CD4-positive, alpha-beta T cell treated with Interleukin-15 for 1 hour (primary cell): ENCODE data around the gene CFAP53.
"Not testable (repeated sequence)": the region's sequence is repeated elsewhere in the genome, so short reads cannot be mapped to it uniquely, and the experiment has no call there.

ENCODE experiments used
- DNase-seq: peaks from one replicate; pipeline ENCODE4 v3.0.0-alpha.2; 2020

Gene CFAP53, protein sequence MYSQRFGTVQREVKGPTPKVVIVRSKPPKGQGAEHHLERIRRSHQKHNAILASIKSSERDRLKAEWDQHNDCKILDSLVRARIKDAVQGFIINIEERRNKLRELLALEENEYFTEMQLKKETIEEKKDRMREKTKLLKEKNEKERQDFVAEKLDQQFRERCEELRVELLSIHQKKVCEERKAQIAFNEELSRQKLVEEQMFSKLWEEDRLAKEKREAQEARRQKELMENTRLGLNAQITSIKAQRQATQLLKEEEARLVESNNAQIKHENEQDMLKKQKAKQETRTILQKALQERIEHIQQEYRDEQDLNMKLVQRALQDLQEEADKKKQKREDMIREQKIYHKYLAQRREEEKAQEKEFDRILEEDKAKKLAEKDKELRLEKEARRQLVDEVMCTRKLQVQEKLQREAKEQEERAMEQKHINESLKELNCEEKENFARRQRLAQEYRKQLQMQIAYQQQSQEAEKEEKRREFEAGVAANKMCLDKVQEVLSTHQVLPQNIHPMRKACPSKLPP

GRCh38 chr18:50266248-50266704, at the start of gene CFAP53:
CFAP53 (minus strand) TSS chr18:50266495; CDS start chr18:50266404, 91 bp downstream.
- DNase-seq = peak; percentile 90

DNA sequence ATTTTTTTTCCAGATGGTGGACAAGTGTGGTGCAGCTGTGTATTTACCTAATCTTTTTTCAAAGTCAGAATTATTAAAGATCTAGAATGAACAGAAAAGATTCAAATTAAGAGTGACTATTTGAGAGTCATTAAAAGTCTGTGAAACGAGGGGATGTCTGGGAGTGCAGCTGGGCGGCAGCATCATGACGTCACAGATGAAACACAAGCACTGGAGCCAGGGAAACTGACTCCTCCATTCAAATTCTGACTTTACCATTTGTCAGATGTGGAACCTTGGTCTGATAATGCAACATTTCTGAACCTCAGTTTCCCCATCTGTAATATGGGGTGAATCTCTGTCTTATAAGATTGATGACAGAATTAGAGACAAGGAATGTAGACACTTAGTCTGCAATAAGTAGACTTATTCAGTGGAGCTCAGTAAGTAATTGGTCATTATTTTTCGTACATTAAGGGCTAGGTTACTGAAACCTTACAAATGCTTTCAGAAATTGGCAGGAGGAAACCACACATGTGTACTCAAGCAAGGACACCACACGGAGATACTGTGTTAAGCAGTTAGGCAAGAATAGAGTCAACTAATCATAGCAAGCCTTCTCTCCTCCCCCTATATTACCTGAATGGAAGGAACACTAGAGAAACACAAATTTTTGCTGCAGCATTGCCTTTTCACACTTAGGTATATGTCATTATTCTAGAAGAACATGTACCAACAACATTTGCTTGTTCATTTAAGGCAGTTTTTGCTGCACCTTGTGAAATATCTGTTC, 49.0 kb upstream of the CFAP53 start:
- no peak for DNase-seq

DNA sequence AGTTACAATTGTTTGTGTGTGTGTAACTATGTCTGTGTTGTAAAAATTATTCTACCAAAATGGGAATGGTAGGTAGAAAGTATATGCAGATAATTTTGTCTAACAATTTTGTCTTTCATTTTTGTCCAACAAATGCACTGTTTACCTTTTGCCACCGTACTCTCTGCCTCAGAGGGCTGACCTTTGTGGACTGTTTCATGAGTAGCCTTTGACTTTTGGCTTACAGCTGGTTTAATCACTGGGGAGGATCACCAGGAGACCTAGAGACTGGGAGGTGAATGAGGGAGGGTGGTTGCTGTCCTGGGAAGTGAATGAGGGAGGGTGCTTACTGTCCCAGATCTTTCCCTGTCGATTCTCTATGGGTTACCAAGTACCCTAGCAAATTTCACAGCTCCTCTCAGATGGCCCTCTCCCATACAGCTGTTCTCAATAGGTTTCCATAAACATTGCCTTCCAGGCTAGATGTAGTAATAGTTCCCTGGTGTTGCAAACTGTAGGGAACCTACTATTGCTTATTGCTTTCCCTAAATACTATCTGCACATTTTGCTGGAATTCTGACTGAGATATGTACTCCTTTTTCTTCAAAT, 47.7 kb upstream of the CFAP53 start:
- DNase-seq = no peak

DNA sequence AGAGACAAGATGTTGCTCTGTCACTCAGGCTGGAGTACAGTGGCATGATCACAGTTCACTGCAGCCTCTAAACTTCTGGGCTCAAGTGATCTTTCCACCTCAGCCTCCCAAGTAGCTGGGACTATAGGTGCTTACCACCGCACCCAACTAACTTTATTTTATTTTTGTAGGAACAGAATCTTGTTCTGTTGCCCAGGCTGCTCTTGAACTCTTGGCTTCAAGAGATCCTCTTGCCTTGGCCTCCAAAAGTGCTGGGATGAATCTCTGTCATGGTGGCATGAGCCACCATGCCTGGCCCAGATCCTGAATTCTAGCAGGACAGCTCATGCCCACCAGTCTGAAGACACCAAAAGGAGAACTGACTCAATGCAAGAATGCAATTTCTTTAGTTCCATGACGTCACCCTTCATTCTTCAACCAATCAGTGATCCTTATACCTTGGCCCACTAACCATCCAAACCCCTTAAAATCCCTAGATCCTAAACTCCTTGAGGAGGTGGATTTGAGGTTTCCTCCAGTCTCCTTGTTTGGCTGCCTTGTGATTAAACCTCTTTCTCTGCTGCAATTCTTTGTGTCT, 46.8 kb upstream of the CFAP53 start:
- DNase-seq = no peak

- no peak for DNase-seq
These were observed 46.2 kb upstream of the CFAP53 start for GRCh38 chr18:50312296-50313030.

DNA sequence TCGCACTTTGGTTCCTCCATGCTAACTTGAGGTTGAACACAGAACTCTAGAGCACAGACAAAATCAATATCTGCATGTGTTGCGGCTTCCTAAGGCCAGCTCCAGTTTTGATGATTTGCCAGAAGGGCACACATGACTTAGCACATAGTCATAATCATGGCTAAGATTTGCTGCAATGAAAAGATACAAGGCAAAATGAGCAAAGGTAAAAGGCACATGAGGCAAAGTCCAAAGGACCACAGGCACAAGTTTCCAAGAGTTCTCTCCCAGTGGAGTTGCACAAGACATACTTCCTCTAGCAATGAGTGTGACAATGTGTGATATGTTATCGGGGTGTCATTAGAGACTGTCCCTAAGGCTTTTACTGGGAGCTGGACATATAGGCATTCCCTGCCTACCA, 45.4 kb upstream of the CFAP53 start:
- no peak for DNase-seq

DNA sequence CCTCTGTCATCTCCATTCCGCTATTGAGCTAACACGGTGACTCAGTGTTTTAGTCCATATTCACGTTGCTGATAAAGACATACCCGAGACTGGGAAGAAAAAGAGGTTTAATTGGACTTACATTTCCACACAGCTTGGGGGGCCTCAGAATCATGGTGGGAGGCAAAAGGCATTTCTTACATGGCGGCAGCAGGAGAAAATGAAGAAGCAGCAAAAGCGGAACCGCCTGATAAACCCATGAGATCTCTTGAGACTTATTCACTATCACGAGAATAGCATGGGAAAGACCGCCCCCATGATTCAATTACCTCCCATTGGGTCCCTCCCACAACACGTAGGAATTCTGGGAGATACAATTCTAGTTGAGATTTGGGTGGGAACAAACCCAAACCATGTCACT, 43.8 kb upstream of the CFAP53 start:
- no peak for DNase-seq

- not testable (repeated sequence) for DNase-seq
These were observed 42.6 kb upstream of the CFAP53 start for GRCh38 chr18:50308851-50309250.

DNA sequence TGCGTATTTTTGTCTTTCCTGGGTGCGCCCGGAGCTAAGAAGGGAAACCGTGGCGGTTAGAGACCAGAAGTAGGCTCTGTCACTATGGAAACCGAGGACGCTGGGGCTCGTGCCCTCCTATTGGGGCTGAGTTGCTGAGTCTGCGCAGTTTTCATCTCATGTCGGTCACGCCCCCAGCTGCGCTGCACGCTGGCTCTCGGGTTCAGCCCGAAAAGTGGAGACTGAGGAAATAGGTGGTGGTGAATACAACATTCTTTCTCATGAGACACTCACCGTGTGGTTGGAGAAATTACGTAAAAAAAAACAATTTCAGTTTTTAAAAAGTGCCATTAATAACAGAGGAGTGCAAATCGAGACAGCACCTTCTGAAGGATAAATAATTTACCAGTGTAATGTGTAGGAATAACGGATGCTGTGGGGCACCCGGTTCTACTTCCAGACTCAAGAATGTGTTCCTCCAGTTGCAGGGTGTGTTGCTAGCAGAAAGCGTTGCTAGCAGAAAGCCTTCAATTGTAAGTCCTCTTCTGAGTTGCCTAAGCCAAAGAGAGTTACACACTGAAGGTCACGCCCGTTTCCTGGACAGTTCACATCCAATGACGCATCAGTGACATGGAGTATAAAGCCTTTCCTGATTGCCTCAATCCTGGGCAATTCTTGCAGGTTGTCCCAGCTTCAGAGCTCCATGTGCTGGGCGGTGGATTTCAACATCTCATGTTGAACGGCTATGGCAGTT, 41.6 kb upstream of the CFAP53 start:
- peak; percentile 93 for DNase-seq

GRCh38 chr18:50307400-50307737, 41.1 kb upstream of the CFAP53 start:
- DNase-seq = no peak

DNA sequence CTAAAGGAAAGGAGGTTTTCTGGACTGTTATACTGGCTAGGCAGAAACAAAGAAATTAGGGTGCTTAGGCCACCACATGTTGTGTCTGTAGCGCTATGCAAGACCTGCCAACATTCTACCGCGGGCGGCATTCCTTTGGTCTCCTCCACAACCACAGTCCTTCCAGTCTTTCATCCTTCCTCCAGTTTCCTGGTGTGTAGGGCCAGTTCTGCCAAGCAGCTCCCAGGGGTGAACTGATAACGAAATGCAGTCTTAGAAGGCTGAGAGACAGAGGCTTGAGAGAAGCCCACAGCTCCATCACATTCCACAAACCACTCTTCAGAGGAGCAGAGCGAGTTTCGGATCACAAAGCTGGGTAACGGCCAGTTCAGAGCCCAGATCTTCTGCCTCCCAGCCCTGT, 40.6 kb upstream of the CFAP53 start:
- no peak for DNase-seq

DNA sequence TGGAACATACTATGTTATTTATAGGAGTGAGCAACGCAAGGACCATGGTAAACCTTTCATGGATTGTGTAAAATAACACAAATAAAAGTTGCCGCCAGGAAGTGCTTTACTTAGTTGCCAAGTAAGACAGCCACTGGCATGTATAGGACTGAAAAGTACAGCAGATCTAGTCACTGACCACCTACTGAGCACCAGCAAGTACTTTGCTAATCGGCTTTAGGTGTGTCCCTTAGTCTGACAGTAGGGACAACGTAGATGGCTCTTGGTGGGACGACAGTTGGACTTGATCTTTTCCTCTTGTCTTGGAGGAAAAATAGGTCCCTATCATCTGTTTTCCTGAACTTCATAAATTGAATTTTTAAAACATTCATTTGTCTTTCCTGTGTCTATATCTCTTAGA, 34.8 kb upstream of the CFAP53 start:
- no peak for DNase-seq

DNA sequence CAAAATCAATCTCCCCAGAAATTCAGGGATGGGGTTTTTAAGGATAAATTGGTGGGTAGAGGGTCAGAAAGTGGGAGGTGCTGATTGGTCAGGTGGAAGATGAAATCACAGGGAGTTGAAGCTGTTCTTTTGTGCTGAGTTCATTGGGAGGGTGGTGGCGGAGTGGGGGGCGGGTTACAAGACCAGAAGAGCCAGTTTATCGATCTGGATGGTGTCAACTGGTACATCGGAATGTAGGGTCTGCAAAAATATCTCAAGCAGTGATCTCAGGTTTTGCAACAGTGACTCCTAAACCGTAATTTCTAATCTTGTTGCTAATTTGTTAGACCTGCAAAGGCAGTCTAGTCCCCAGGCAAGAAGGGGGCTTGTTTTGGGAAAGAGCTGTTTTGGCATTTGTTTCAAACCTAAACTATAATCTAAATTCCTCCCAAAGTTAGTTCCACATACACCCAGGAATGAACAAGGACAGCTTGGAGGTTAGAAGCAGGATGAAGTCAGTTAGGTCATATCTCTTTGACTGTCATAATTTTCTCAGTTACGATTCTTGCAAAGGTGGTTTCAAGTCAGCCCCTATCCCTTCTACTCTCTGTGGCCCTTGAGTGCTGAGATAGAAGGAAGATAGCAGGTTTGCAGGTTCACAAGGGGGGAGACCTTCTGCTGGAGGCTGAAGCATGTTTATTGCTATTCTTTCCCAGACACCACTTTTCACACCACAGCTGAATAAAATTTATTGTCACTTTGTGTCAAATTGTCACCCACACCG, 33.5 kb upstream of the CFAP53 start:
- DNase-seq = no peak

DNA sequence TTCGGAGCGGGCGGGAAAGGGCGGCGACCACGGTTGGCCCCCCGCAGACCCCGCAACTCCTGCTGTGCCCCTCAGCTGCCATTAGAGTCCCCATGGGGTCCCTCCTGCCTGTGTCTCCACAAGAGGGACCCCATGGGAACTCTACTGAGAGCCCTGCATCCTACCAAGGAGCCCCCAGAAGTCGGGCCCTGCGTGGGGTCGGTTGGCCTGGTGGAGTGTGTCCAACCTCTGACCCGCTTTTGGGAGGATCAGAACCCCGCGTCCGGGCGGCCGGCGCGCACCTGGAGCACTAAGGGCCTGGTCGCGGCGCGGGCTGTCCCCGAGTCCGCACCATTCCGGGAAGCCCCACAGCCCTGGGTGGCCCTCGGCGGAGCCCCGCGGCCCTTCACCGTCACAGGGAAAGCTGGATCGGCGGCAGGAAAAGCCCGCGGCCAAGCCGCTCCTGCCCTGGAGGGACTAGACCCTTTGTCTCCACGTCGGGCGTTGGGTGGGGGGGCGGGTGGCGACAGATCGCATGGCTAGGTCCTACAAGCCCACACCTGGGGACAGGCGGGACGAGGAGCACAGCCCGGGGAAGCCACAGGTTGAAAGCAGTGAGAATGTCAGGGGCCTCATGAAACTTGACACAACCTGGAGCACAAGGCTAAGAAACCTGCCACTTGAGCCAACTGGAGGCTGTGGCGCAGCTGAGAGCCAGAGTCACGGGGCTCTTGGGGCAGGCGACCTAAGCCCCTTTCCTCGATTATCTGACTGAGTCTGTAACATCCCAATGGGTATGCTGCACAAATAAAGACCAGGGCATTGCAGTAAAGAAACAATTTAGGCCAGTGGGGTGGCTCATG, 32.4 kb upstream of the CFAP53 start:
- DNase-seq = no peak

DNA sequence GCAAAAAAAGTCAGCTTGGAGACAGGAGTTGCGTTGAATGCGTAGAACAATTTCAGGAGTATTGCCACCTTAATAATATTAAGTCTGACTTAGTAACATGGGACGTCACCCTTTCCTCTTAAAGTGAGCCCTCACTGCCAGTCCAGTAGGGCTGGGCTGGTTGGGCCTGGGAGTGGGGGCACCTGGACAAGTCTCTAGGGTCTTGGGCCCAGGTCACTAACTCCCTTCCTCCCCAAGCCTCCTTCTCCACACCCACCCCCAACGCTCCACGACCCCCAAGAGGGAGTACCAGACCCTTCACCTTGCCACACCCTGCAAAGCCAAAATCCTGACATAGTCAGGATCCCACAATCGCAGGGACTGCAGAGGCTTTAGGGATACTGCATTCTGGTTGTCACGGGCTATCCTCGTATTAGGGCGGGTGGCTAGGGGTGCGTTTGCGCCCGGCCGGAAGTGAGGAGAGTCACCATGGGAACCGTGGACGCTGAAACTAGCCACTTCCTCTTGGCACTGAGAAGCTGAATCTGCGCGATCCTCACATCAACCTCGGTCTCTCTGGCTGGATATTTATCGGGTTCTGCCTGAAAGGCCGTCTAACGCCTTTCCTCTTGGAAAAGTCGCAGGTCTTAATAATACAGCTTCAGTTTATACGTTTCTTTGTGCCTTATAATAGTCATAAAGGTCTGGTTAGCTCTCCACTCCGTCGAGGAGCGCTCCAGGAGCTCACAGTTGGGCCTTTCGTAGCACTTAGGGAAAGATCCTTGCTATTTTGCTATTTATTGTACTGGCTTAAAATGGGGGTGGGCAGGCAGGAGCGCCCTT, 31.5 kb upstream of the CFAP53 start:
- DNase-seq = peak; percentile 83

DNA sequence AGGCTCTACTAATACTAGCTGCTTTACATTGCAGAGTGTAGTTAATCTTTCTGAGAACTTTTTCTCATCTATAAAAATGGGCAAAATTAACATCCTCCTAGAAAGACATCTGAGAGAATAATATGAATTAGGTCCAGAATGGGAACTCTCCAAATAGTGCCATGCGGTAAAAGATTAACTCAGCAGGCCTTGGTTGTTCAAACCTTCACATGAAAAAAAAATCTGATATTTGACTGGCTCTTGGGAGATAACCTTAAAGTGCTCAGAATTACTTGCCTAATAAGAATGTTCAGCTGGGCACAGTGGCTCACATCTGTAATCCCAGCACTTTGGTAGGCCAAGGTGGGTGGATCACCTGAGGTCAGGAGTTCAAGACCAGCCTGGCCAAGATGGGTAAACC, 26.7 kb upstream of the CFAP53 start:
- DNase-seq = no peak

DNA sequence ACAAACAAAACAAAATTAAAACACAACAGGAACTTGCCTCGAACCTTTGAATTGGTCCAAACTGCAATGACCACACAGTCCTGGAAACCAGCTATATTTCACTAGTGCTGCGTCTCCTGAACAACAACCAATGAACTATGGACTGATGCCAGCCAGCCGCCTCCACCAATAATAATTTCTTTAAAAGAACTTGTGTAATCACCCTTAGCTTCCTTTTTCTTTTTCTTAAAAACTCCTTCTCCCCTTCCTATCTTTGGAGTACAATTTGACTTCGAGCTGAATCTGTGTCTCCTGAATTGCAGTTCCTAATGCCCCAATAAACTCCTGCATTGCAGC, 22.8 kb upstream of the CFAP53 start:
- no peak for DNase-seq

- DNase-seq = not testable (repeated sequence)
These were observed 22.2 kb upstream of the CFAP53 start for GRCh38 chr18:50288348-50289107.
